ENCODE measurements around the gene APAF1.

Gene APAF1

DNA sequence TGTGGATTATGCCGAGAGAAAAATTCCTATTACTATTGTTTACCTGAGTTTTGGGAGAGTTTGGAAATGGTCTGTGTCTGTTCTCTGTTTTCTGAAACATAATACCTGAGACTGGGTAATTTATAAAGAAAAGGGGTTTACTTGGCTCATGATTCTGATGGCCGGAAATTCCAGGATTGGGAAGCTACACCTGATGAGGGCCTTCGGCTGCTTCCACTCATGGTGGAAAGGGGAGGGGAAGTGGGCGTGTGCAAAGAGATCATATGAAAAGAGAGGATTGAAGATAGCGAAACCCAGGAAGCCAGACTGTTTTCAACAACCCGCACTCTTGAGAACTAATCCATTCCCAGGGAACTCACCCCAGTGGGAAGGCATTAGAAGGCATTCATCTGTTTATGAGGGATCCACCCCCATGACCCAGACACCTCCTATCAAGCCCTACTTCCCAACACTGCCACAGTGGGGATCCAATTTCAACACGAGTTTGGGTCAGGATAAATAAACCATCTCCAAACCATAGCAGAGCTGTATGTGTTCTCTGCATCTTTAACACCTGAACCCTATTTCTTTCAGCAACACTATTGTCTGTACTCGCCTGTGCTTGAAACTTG, 51.1 kb downstream of the APAF1 start:
- DNase-seq (ENCODE audit: low spot score): no peak
- TF ChIP-seq CTCF (IDR thresholded peaks at IDR 0.05; ENCODE audit: extremely low read depth, missing control alignments): no peak

- TF ChIP-seq CTCF (IDR thresholded peaks at IDR 0.05; ENCODE audit: extremely low read depth, missing control alignments): no peak
- DNase-seq (ENCODE audit: low spot score): no peak
Measured at GRCh38 chr12:98697209-98697608, 52.1 kb downstream of the APAF1 start.

DNA sequence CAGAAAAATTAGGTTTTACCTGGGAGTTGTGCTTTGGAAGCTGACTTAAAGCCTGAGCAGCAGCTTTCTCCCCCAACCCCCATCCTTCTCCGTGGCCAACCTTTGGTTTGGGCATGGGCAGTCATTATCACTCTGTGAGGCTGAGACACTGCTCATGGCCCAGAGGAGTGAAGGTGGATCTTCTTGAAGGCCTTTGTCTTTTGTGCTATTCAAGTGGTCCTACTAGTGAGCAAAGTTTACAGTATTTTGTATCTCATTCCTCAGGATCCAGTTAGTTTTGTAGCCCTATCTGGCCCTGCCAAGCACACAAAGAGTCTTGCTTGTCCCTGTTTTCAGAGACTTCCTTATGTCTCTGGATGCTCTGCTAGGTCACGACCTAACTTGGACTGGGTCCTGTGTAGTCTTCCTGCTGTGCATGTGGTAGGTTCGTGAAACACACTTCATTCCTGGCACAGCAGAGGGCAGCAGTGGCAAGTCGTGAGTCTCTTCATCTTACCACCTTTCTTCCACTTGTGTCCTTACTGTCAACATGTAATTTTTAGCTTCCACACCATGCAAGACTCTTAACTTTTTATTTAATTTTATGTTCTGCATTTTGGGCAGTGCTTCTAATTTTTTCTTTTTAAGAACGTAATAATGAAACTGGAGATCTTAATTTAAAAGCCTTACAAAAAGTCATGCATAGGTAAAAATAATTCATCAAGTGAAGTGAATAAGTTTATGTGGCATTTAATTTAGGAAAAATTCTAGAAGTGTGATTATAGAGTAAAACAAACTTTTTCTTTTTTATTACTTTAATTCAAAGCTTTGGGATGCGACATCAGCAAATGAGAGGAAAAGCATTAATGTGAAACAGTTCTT, 53.7 kb downstream of the APAF1 start:
- peak; percentile 66 for TF ChIP-seq CTCF (IDR thresholded peaks at IDR 0.05; ENCODE audit: extremely low read depth, missing control alignments)
- peak; percentile 54 for DNase-seq (ENCODE audit: low spot score)

DNA sequence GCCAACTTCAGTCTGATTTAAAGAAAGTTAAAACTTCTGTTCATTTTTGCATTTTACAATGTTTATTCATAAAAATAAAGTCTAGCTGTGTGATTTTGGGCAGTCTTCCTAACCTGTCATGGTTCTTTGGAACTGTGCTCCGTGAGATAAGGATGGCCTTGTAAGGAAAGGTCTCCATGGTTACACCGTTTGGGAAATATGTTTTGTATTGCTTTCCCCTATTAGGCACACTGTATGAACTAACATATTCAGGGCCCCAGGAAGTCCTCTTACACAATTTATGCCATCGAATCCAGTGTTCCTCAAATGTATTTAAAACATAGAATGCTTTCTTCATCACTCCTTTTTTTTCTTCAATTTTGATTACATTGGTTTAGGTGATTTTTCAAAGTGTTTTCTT, 54.5 kb downstream of the APAF1 start:
- no peak for DNase-seq (ENCODE audit: low spot score)
- TF ChIP-seq CTCF (IDR thresholded peaks at IDR 0.05; ENCODE audit: extremely low read depth, missing control alignments): no peak

DNA sequence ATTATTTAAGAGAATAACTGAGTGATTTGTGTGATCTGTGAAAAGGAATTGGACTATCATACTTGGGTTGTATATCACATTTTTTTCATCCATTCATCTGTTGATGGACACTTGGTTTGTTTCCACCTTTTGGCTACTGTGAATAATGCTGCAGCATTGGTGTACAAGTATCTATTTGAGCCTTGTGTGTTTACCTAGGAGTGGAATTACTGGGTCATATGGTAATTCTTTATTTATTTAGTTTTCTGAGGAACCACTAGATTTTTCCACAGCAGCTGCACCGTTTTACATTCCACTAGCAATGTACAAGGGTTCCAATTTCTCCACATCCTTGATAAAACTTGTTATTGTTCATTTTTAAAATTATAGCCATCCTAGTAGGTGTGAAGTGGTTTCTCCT, 56.1 kb downstream of the APAF1 start:
- no peak for TF ChIP-seq CTCF (IDR thresholded peaks at IDR 0.05; ENCODE audit: extremely low read depth, missing control alignments)
- no peak for DNase-seq (ENCODE audit: low spot score)

GRCh38 chr12:98709022-98709421, 63.9 kb downstream of the APAF1 start:
- DNase-seq (ENCODE audit: low spot score): no peak
- no peak for TF ChIP-seq CTCF (IDR thresholded peaks at IDR 0.05; ENCODE audit: extremely low read depth, missing control alignments)

DNA sequence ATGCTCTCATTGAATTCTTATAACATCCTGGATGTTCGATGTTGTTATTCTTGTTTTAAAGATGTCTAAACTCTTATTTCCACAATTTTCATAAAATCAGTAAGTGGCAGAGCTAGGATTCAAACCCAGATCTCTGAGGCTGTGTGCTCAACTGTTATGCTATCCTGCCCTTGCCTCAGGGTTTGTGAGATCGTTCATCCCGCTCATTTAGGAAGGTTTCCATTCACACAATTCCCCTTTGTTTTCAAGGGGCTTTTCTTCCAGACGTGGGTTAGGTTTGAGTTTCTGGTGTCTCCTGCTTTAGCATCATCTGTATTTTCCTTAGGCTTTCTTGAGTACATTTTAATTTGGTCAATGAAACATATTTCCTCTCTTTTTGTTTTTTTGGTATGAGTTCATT, 69.3 kb downstream of the APAF1 start:
- TF ChIP-seq CTCF (IDR thresholded peaks at IDR 0.05; ENCODE audit: extremely low read depth, missing control alignments): no peak
- no peak for DNase-seq (ENCODE audit: low spot score)
